GM12892 (cell line): ENCODE measurements around the gene SLC7A1.
A peak's percentile ranks its signal among the peaks of the same experiment; 100 is the strongest.

Experiments
- DNase-seq: peaks from one replicate; pipeline ENCODE4 v3.0.0; 2011; ENCODE audit not compliant: insufficient read length
- FAIRE-seq: peaks from 2 replicates; lab custom pipeline; 2011; peaks lifted over from hg19 to GRCh38; lab: Jason Lieb, UNC
- POLR2A ChIP-seq: IDR thresholded peaks from 2 replicates; pipeline ENCODE4 v1.6.1; 2011; ENCODE audit warnings: low read depth, low read length, control low read depth
- POLR2AphosphoS5 ChIP-seq: IDR thresholded peaks from 2 replicates; pipeline ENCODE4 v1.6.1; 2011; ENCODE audit warnings: low read depth, low read length, control low read depth
- TAF1 ChIP-seq: IDR thresholded peaks from 2 replicates; pipeline ENCODE4 v1.6.1; 2011; ENCODE audit warnings: low read depth, mild to moderate bottlenecking, control low read depth, low read length, borderline replicate concordance

The SLC7A1 gene

DNA sequence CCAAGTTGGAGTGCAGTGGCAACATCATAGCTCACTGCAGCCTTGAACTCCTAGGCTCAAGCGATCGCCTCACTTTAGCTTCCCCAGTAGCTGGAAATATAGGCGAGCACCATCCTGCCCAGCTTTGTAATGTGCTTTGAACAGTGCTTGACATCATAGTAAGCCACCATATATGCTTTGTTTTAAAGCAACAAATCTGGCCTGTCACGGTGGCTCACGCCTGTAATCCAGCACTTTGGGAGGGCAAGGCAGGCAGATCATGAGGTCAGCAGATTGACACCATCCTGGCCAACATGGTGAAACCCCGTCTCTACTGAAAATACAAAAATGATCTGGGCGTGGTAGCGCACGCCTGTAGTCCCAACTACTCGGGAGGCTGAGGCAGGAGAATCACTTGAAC lies 1.8 kb upstream of the SLC7A1 start:
- no peak for TF ChIP-seq POLR2AphosphoS5
- TF ChIP-seq POLR2A: no peak
- TF ChIP-seq TAF1: no peak
- DNase-seq (no peak), FAIRE-seq (no peak)

DNA sequence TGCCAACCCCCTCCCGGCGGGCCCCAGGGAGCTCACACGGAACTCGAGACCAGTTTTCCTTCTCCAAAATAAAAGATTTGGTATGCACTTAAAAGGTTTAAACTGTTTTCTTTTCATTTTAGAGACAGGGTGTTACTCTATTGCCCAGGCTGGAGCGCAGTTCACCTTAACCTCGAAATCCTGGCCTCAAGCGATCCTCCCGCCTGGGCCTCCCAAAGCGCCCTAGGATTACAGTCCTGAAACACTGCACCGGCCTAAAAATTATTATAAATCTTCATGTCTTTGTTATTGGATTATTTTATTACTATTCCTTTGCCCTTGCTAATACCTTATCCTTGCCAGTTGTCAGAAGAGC lies 553 bp upstream of the SLC7A1 start:
- DNase-seq (no peak), FAIRE-seq (no peak)
- TF ChIP-seq POLR2AphosphoS5: no peak
- no peak for TF ChIP-seq POLR2A
- no peak for TF ChIP-seq TAF1

DNA sequence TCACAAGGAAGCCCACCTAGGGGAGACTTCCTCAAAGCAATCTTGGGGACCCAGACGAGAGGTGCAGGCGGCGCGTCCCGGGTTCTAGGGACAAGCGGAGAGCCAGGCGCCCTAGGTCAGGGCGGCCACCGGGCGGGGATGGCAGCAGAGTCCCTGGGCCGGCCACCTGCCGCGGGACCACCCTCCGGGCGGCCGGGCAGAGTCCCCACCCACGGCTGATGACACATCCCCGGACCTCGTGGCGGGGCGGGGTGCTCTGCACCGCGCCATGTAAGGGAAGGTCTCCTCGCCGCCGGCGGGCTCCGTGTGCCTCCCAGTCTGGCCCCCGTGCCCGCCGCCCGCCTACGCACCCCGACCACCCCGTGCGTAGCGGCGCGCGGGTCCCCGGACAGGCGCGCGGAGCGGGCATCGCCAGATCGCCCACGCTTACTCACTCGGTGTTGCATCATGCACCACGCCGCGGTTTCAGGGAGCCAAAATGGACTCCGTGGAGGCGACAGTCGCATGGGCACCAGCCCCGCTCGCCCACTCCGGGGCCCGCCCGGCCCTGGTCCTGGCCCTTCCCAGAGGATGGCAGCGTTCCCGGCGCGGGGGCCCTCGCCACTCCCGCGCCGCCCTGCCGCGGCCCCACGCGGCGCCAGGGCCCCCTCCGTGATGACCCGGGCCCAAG lies 643 bp downstream of the SLC7A1 start:
- FAIRE-seq (peak; percentile 74), DNase-seq (peak; percentile 53)
- TF ChIP-seq TAF1 (peak; percentile 71), POLR2AphosphoS5 (peak; percentile 78), POLR2A (peak; percentile 74)

DNA sequence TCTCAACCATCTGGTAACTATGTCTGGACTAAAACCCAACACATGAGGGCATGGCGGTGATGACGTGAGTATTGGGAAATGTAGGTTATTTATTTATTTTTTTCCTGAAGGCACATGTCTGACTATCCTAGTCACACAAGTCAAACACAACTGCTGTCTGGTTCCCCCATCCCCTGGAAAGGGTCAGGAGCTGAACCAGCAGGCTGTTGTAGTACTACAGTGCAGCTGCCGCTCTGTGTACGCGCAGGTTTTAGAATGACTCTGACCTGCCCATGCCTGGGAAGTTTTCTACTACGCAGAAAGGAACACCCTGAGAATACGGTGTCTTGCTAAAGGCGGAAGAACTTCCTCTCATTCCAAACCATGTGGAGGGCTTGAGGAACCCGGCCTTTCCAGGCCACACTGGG lies 1.2 kb downstream of the SLC7A1 start:
- DNase-seq (peak; percentile 41), FAIRE-seq (peak; percentile 14)
- TF ChIP-seq POLR2AphosphoS5 (no peak; the same call in 1 of the 2 replicates), TAF1 (peak; percentile 37; the same call in 1 of the 2 replicates)

DNA sequence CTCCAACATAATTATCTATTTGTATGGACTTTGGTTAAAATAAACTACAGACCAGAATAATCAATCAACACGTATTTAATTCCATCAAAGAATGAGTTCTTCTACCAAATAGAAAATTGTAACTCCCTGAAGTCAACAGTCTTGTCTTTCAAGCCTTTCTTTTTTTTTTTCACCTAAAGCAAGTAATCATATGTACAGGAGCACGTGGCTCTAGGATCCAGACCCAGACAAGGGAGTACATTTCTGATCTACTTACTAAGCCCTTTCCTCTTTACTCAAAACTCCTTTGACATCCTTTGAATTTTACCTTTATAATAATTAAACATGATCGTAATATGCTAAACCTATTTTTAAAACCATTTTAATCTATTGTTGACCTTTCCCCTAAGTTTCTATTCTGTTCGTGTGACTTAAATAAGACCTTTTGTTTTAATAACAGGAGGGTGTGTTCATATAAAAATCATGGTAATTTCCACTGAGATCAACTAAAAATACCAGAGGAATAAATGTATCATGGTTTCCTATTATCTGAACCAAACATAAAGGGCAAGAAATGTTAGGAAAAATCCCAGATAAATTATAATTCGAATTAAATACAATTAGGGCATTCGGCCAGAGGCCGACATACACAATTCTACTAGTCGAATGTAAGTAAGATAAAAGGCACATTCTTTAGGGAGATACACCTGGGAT lies 1.7 kb downstream of the SLC7A1 start:
- TF ChIP-seq POLR2AphosphoS5 (no peak), TAF1 (no peak), POLR2A (no peak)
- no peak for DNase-seq
- FAIRE-seq: no peak

DNA sequence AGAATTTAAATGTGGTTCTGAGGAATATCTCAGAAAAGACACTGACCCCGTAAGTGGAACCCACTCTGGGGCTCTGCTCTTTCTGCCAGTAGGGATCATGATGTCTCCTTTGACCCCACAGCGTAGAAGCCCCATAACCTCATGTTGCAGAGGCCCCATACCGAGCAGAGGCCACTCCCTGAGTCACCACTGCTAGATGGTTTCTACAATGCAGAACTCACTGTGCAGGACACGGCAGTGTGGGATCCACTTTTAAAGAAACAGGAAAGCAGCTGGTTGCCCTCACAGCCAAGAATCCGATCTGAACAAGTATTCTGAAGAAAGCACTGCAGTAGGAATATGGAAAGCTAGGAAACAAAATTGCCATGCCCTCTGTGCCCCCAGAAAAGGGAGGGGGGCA lies 4.2 kb downstream of the SLC7A1 start:
- TF ChIP-seq TAF1: no peak
- no peak for TF ChIP-seq POLR2A
- no peak for TF ChIP-seq POLR2AphosphoS5
- no peak for FAIRE-seq

DNA sequence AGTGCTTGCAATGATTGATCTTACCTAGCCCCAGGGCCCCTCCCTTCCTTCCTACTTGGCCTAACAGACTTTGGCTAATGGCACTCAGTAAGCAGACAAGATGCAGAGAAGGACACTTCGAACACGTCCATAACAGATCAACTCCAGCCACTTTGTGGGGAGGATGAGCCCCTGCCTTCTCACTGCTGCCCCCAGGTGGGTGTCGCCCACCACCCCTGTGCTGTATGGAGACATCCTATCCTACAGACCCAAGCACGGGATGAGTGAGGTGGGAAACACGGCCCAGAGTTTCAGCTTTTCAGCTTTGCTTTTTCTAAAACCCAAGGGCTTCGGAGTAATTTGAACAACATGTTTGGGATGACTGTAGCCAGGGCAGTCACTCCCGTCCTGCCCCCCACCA lies 5.5 kb downstream of the SLC7A1 start:
- FAIRE-seq: no peak
- no peak for TF ChIP-seq POLR2A
- no peak for DNase-seq

More for the DNA sequence above, 4.2 kb downstream of the SLC7A1 start:
- DNase-seq: no peak

DNA sequence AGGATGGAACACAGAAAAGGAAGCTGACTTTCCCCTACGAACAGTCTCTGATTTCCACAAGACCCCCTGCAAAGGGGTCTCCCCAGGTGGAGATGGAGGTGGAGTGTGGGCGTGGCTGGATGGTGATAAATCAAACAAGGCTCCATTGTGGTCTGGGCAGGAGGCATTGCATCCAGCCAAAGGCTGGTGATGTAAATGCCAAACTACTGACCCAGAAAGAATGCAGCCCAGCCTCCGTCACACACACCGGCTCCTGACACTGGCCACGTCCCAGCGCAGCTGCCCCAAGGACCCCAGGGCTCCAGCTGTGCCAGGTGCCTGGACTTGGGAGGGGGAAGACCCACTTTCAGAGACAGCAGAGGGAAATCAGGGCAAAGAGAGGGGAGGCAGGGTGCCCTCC lies 6.3 kb downstream of the SLC7A1 start:
- no peak for DNase-seq
- no peak for FAIRE-seq
- TF ChIP-seq POLR2AphosphoS5 (no peak), TAF1 (no peak), POLR2A (no peak)

DNA sequence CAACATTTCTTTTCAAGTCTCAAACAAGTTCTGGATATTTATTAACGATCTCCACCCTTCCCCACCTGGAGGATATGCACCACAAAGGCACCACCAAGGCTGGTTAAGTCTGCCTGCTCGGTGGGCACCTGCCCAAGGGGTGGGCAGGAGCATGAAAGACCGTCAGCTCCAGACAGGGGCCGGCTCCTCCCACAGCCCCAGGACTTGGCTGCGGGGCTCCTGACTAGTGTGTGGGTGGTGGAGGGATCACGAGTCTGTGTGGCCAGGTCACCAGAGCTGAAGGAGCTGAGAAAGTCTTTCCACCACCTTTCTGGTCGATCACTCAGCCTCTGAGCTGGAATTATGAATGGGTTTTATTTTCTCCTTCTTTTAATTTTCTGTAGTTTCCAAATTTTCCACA lies 7.8 kb downstream of the SLC7A1 start:
- TF ChIP-seq TAF1 (no peak), POLR2A (no peak), POLR2AphosphoS5 (0 out of 2 replicates have a peak, but pooled peaks have one; percentile 40)
- FAIRE-seq (no peak), DNase-seq (no peak)

DNA sequence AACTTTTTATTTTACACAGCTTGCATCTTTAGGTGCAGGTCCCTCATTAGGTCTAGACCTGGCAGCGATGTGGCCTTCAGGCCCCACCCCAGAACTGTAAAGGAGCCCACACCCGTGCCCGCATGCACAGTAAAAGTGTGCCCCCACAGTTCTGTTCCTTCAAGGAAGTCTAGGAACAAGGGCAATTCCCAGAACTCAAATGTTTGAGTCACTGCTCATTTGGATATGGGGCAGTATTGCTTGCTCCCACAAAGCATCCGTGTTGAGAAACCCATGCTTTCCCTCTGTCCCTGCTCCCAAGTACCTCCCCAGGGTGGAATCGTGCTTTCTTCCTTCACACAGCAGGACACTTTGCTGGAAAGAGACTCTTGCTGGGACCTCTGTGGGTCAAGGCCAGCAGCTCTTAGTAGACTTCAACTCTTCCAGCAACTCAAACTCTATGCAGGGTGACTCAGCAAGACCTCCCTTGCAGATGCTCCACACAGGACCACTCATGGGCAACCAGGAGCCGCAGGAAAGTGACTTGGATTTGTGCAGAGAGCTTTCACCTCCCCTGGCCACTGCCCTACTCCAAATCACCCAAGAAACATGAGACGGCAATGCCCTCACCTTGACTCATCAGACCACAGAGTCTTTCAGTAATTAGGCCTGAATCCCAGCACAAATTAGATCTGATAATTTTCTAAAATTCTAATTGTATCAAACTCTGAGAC lies 12.3 kb downstream of the SLC7A1 start:
- no peak for DNase-seq
- FAIRE-seq: no peak
- TF ChIP-seq POLR2AphosphoS5: no peak
- no peak for TF ChIP-seq TAF1
- TF ChIP-seq POLR2A: no peak; the same call in 1 of the 2 replicates

DNA sequence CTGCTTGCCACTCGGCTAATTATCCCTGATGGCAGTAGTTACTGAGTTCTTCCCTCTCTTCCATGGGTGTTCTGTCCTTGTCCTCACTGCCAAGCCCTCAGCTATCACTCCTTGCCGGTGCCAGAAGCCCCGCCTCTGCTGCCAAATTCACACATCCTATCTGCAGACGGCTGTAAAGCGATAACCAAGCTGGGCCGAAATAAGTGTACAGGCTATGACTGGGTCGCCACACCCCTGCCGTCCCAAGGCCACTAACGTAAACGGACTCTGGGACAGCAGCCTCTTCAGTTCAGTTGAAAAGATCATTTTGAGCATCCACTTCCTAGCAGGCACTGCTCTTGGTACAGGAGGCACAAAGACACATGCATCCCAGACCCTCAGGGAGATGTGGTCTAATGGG lies 13.3 kb downstream of the SLC7A1 start:
- TF ChIP-seq TAF1 (no peak), POLR2A (no peak), POLR2AphosphoS5 (no peak; the same call in 1 of the 2 replicates)
- no peak for DNase-seq
- FAIRE-seq: no peak
